GM21825 (cell line): ENCODE data around the gene CHST9.
"Not testable (repeated sequence)": the region's sequence is repeated elsewhere in the genome, so short reads cannot be mapped to it uniquely, and the experiment has no call there.

ENCODE experiments used
- ATAC-seq: cut with Tn5 transposase; IDR thresholded peaks from one replicate; pipeline ENCODE4 v1.9.1; 2021; ENCODE audit warnings: mild to moderate bottlenecking, moderate library complexity; ENCODE audit not compliant: unreplicated experiment

Gene CHST9

GRCh38 chr18:27009293-27009692, 175.8 kb downstream of the CHST9 start:
- no peak for ATAC-seq

GRCh38 chr18:27008575-27008974, 176.5 kb downstream of the CHST9 start:
- ATAC-seq: no peak

- no peak for ATAC-seq
Observed at GRCh38 chr18:27007880-27008279, 177.2 kb downstream of the CHST9 start.

GRCh38 chr18:27005589-27005988, 179.5 kb downstream of the CHST9 start:
- ATAC-seq: peak; percentile 54

GRCh38 chr18:27004056-27004829, 180.9 kb downstream of the CHST9 start:
- no peak for ATAC-seq

GRCh38 chr18:26999797-27000196, 185.3 kb downstream of the CHST9 start:
- no peak for ATAC-seq

GRCh38 chr18:26993568-26993967, 191.5 kb downstream of the CHST9 start:
- peak; percentile 50 for ATAC-seq

- ATAC-seq: no peak
Observed at GRCh38 chr18:26992926-26993325, 192.2 kb downstream of the CHST9 start.

- ATAC-seq: no peak
Observed at GRCh38 chr18:26989842-26990241, 195.3 kb downstream of the CHST9 start.

- ATAC-seq: no peak
Observed at GRCh38 chr18:26981360-26982082, 203.6 kb downstream of the CHST9 start.

GRCh38 chr18:26978812-26979341, 206.2 kb downstream of the CHST9 start:
- ATAC-seq: peak; percentile 98

GRCh38 chr18:26977781-26978180, 207.3 kb downstream of the CHST9 start:
- ATAC-seq: no peak

GRCh38 chr18:26976206-26976605, 208.9 kb downstream of the CHST9 start:
- ATAC-seq: no peak

GRCh38 chr18:26972549-26972948, 212.6 kb downstream of the CHST9 start:
- not testable (repeated sequence) for ATAC-seq

GRCh38 chr18:26971409-26971808, 213.7 kb downstream of the CHST9 start:
- ATAC-seq: no peak

GRCh38 chr18:26970637-26971036, 214.5 kb downstream of the CHST9 start:
- ATAC-seq: no peak

GRCh38 chr18:26965206-26965605, 219.9 kb downstream of the CHST9 start:
- ATAC-seq: no peak

GRCh38 chr18:26963292-26963691, 221.8 kb downstream of the CHST9 start:
- no peak for ATAC-seq

- ATAC-seq: no peak
Observed at GRCh38 chr18:26961839-26962238, 223.3 kb downstream of the CHST9 start.

- no peak for ATAC-seq
Observed at GRCh38 chr18:26960911-26961310, 224.2 kb downstream of the CHST9 start.

GRCh38 chr18:26956863-26957262, 228.2 kb downstream of the CHST9 start:
- ATAC-seq: no peak

GRCh38 chr18:26948703-26949102, 236.4 kb downstream of the CHST9 start:
- no peak for ATAC-seq
